ENCODE measurements around the gene EFNA5. TPM values are rescaled to one million over a fixed set of nuclear protein-coding genes. Genes with fewer than 3 reads are reported as not detected.

The EFNA5 gene
- total and polyA plus RNA-seq, 2 experiments from 2014 or later: 7.5 to 10.1 TPM

GRCh38 chr5:107630184-107630583, 40.6 kb downstream of the EFNA5 start (continued):
- no peak for TF ChIP-seq ZNF462 (CRISPR knock-in tag; IDR thresholded peaks at IDR 0.05)
- TF ChIP-seq POLR2AphosphoS5 (IDR thresholded peaks at IDR 0.05; ENCODE audit: low read depth): no peak
- no peak for TF ChIP-seq STAT1 (IDR thresholded peaks at IDR 0.05; ENCODE audit: unreplicated experiment)
- TF ChIP-seq NANOG (IDR thresholded peaks at IDR 0.05; ENCODE audit: borderline replicate concordance): no peak
- no peak for TF ChIP-seq CREB1 (CRISPR knock-in tag; IDR thresholded peaks at IDR 0.05; ENCODE audit: low read depth)
- TF ChIP-seq REST (IDR thresholded peaks at IDR 0.05; ENCODE audit: unreplicated experiment): no peak
- TF ChIP-seq ETS1 (IDR thresholded peaks at IDR 0.05): no peak
- TF ChIP-seq EZH2 (IDR thresholded peaks at IDR 0.05; ENCODE audit: low read depth, unreplicated experiment): no peak
- no peak for TF ChIP-seq ZNF114 (CRISPR knock-in tag; IDR thresholded peaks at IDR 0.05)
- TF ChIP-seq JUNB (IDR thresholded peaks at IDR 0.05; ENCODE audit: unreplicated experiment): no peak
- no peak for TF ChIP-seq EZH2phosphoT487 (IDR thresholded peaks at IDR 0.05; ENCODE audit: unreplicated experiment)
